Naive thymus-derived CD4-positive, alpha-beta T cell (primary cell): ENCODE data around the gene SFTPD. TPM values are rescaled to one million over a fixed set of nuclear protein-coding genes. Genes with fewer than 3 reads are reported as not detected.
"Not testable (repeated sequence)": the region's sequence is repeated elsewhere in the genome, so short reads cannot be mapped to it uniquely, and the experiment has no call there.

Experiments used
- ATAC-seq: fragments of 150-1000 bp; cut with Tn5 transposase; 2 replicates; pipeline ENCODE4 v1.10.0; 2021; ENCODE audit warnings: mild to moderate bottlenecking, moderate library complexity
- CTCF ChIA-PET: fragments of 350-600 bp; sonication (Branson Sonifier 250); formaldehyde crosslinking; loops from one replicate; lab custom pipeline; 2021; ENCODE audit warnings: antibody characterized with exemption; lab: Charles Lee
- POLR2A ChIA-PET: fragments of 350-600 bp; sonication (Branson Sonifier 250); formaldehyde crosslinking; loops from one replicate; lab custom pipeline; 2021; ENCODE audit warnings: antibody characterized with exemption, inconsistent platforms; lab: Charles Lee
- DNase-seq, 9 donors: peaks; one replicate each; pipeline versions ENCODE4 v3.0.0 to v3.0.0-alpha.2; 2020 to 2022; ENCODE audit warnings: mixed read lengths in 1 of 9
- H3K27ac ChIP-seq: one replicate; pipeline ENCODE4 v1.7.0; 2013; ENCODE audit warnings: mild to moderate bottlenecking, low read depth, low read length, moderate library complexity
- H3K27me3 ChIP-seq, 2 donors: one replicate each; pipeline ENCODE4 v1.7.0; 2013; ENCODE audit warnings: low read length in 2 of 2, mild to moderate bottlenecking in 2 of 2, moderate library complexity in 2 of 2; ENCODE audit not compliant: control insufficient read depth in 2 of 2, insufficient read depth in 2 of 2
- H3K36me3 ChIP-seq, 3 experiments: 1 replicate in 2 of 3; 2 replicates in 1 of 3; pipeline ENCODE4 v1.7.0; 2013; ENCODE audit warnings: low read length in 3 of 3, mild to moderate bottlenecking in 3 of 3, moderate library complexity in 1 of 3; ENCODE audit not compliant: insufficient read depth in 3 of 3, control insufficient read depth in 2 of 3
- H3K4me1 ChIP-seq, 2 donors: one replicate each; pipeline ENCODE4 v1.7.0; 2013; ENCODE audit warnings: low read length in 2 of 2, mild to moderate bottlenecking in 2 of 2, moderate library complexity in 1 of 2; ENCODE audit not compliant: control insufficient read depth in 2 of 2, insufficient read depth in 2 of 2
- H3K4me3 ChIP-seq: 2 replicates; pipeline ENCODE4 v1.7.0; 2013; ENCODE audit warnings: mild to moderate bottlenecking, low read length
- H3K9me3 ChIP-seq, 3 experiments: 1 replicate in 2 of 3; 2 replicates in 1 of 3; pipeline ENCODE4 v1.7.0; 2013; ENCODE audit warnings: low read length in 3 of 3; ENCODE audit not compliant: control insufficient read depth in 2 of 3
- H3K27ac Mint-ChIP-seq, 9 donors: one replicate each; pipeline ENCODE4 v1.8.0; 2020 to 2022; ENCODE audit warnings: mixed read lengths in 9 of 9, mild to moderate bottlenecking in 8 of 9, moderate library complexity in 5 of 9, inconsistent platforms in 2 of 9
- H3K27me3 Mint-ChIP-seq, 5 donors: one replicate each; pipeline ENCODE4 v1.8.0; 2021 to 2022; ENCODE audit warnings: mixed read lengths in 5 of 5, mild to moderate bottlenecking in 1 of 5
- H3K36me3 Mint-ChIP-seq, 5 donors: one replicate each; pipeline ENCODE4 v1.8.0; 2020 to 2022; ENCODE audit warnings: mixed read lengths in 5 of 5, mild to moderate bottlenecking in 3 of 5, inconsistent platforms in 1 of 5
- H3K4me1 Mint-ChIP-seq, 7 donors: one replicate each; pipeline ENCODE4 v1.8.0; 2020 to 2022; ENCODE audit warnings: mixed read lengths in 7 of 7, mild to moderate bottlenecking in 3 of 7, inconsistent platforms in 1 of 7
- H3K4me3 Mint-ChIP-seq, 10 donors: one replicate each; pipeline ENCODE4 v1.8.0; 2020 to 2022; ENCODE audit warnings: mild to moderate bottlenecking in 10 of 10, mixed read lengths in 10 of 10, moderate library complexity in 6 of 10, inconsistent platforms in 2 of 10
- H3K9me3 Mint-ChIP-seq, 11 donors: one replicate each; pipeline ENCODE4 v1.8.0; 2020 to 2022; ENCODE audit warnings: mixed read lengths in 11 of 11, mild to moderate bottlenecking in 4 of 11, inconsistent platforms in 1 of 11, moderate library complexity in 1 of 11
- intact Hi-C, 2 donors: fragments of 100-400 bp; cut with micrococcal nuclease; formaldehyde crosslinking; loops; one replicate each; pipeline ENCODE4 v1.15.1; 2023
- polyA plus RNA-seq, 2 donors: library from polyadenylated mRNA; unstranded; fragments of 300-500 nt; fragmentation: Illumina TruSeq; gene quantifications; one replicate each; pipeline ENCODE4 v1.2.3, GENCODE V29; 2021
- total RNA-seq, 6 experiments: library from RNA in 5 of 6; stranded (reverse) in 5 of 6; gene quantifications; 1 replicate in 5 of 6; 2 replicates in 1 of 6; pipeline ENCODE4 v1.2.3 and lab custom pipeline; 2021 to 2026

SFTPD gene
- total and polyA plus RNA-seq, 7 experiments from 2014 or later, result 0.59 TPM; not detected in 6

- Mint-ChIP-seq H3K36me3 (no peaks in the 10 kb centered on the region), H3K9me3 (no peaks in the 10 kb centered on the region), H3K4me3 (no peak overlapping the region), H3K4me1 (peaks cover 0 to 7% (median 1%) of the 10 kb centered on the region in 7 donors), H3K27me3 (peaks cover 31 to 62% (median 40%) of the 10 kb centered on the region in 5 donors), H3K27ac (no peak overlapping the region)
- intact Hi-C loops, result no loop called here
- no peaks in the 10 kb centered on the region for H3K4me1 ChIP-seq
- no peak for ATAC-seq
- no peak overlapping the region for H3K4me3 ChIP-seq
- CTCF ChIA-PET, result no interaction called here
- no peaks in the 10 kb centered on the region for H3K9me3 ChIP-seq
- no peaks in the 10 kb centered on the region for H3K27me3 ChIP-seq
- H3K27ac ChIP-seq, result no peak overlapping the region
- H3K36me3 ChIP-seq, result no peaks in the 10 kb centered on the region
- DNase-seq, result no peak
- POLR2A ChIA-PET, result no interaction called here
These were observed 50.1 kb downstream of the SFTPD start for GRCh38 chr10:79898597-79899325.

DNA sequence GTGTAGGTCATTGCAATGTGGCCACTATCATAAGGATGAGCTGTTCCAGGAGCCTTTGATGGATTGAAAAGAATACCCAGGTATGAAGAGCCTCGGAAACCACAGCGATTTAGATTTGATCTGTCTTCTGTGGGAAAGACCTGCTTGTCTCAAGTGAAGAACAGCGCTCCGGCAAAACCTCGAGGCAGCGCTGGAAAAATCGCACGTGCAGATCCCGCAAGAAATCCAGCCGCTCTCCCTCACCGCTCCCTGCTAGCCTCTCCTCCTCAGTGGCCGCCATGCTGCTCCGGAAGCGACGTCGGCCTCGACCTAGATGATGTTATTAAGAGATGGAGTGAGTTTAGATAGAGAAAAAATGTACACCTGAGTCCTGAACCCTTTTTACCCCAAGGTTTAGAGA, 56.0 kb downstream of the SFTPD start:
- POLR2A ChIA-PET, H3K4me1 Mint-ChIP-seq, CTCF ChIA-PET, ATAC-seq, H3K4me3 ChIP-seq, H3K4me3 Mint-ChIP-seq, H3K9me3 ChIP-seq, H3K9me3 Mint-ChIP-seq, DNase-seq, H3K27ac Mint-ChIP-seq, intact Hi-C loops, H3K27ac ChIP-seq, H3K27me3 ChIP-seq, H3K36me3 ChIP-seq, H3K4me1 ChIP-seq, H3K36me3 Mint-ChIP-seq: not testable (repeated sequence)
- peaks cover 27 to 54% (median 39%) of the 10 kb centered on the region in 5 donors for H3K27me3 Mint-ChIP-seq

DNA sequence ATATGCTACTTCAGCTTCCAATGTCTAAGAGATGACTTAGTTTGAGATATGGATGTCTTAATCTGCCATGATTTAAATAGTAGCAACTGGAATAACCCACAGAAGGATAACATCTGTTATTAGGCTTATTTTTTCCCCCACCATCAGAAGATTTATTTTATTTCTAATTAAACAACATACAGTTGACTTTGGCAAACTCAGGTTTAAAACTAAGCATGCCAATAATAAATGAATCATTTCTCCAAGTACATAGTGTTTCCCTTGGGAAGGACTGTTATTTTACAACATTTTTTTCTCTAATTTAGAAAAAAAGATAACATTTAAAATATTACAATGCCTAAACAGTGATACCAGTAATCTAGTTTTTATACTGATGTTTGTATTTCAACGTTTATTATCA, 58.4 kb downstream of the SFTPD start:
- peaks cover 30 to 52% (median 36%) of the 10 kb centered on the region in 5 donors for H3K27me3 Mint-ChIP-seq
- Histone ChIP-seq H3K27me3 (no peaks in the 10 kb centered on the region), H3K36me3 (no peaks in the 10 kb centered on the region), H3K27ac (no peak overlapping the region), H3K4me1 (no peaks in the 10 kb centered on the region), H3K4me3 (no peak overlapping the region), H3K9me3 (no peaks in the 10 kb centered on the region)
- ChIA-PET CTCF (no interaction called here), POLR2A (no interaction called here)
- intact Hi-C loops, result no loop called here
- no peaks in the 10 kb centered on the region for H3K9me3 Mint-ChIP-seq
- H3K4me1 Mint-ChIP-seq, result no peaks in the 10 kb centered on the region
- H3K4me3 Mint-ChIP-seq, result no peak overlapping the region
- DNase-seq, result no peak
- H3K27ac Mint-ChIP-seq, result no peak overlapping the region
- no peaks in the 10 kb centered on the region for H3K36me3 Mint-ChIP-seq
- no peak for ATAC-seq

DNA sequence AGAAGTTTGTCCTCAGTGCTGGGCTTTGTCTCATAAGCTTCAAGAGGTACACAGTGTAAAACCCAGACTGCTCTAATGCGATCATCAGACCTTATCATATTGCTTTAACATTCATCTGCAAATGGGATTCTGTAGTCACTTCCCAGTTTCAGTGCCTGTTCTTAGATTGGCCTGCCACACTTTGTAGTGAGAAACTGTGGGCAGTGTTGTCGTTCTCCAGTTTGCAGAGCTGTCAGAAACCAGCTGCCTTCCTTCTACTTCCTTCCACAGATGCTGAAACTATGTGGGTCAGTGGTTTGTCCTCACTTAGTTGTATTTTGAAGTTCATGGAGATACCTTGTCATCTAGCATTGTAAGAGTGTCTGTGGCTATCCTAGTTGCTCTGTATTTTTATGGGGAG, 59.9 kb downstream of the SFTPD start:
- H3K27me3 Mint-ChIP-seq, result peaks cover 30 to 50% (median 36%) of the 10 kb centered on the region in 5 donors
- DNase-seq, CTCF ChIA-PET, POLR2A ChIA-PET, H3K36me3 Mint-ChIP-seq, H3K27ac Mint-ChIP-seq, H3K4me1 ChIP-seq, H3K4me3 Mint-ChIP-seq, H3K27ac ChIP-seq, intact Hi-C loops, H3K27me3 ChIP-seq, H3K4me3 ChIP-seq, H3K4me1 Mint-ChIP-seq, H3K9me3 ChIP-seq, H3K9me3 Mint-ChIP-seq, ATAC-seq, H3K36me3 ChIP-seq: not testable (repeated sequence)

Other genes with a start within 250 kb of the SFTPD start
- gene NUTM2B, start 245.9 kb downstream of the SFTPD start, total RNA-seq, result 1 to 10 TPM; 1.2 to 3.6 (median 2.0) TPM
- under 1 TPM; 0.09 to 0.11 TPM for gene NUTM2B, start 245.9 kb downstream of the SFTPD start, polyA plus RNA-seq
- gene NUTM2E, start 122.4 kb downstream of the SFTPD start, total RNA-seq, result under 1 TPM; 0.12 to 0.89 (median 0.49) TPM
- gene NUTM2E, start 122.4 kb downstream of the SFTPD start, polyA plus RNA-seq, result not detected
- gene TMEM254, start 129.6 kb upstream of the SFTPD start, total RNA-seq, result 10 to 100 TPM in 4 of 5 experiments, 1 to 10 TPM in 1; 7.3 to 19.6 (median 17.1) TPM
- gene TMEM254, start 129.6 kb upstream of the SFTPD start, polyA plus RNA-seq, result 10 to 100 TPM; 37.4 to 44.5 TPM
- gene PLAC9, start 183.6 kb upstream of the SFTPD start, total RNA-seq, result not detected
- not detected for gene PLAC9, start 183.6 kb upstream of the SFTPD start, polyA plus RNA-seq